Measurements from ENCODE around the gene TPSD1. TPM values are rescaled to one million over a fixed set of nuclear protein-coding genes. Genes with fewer than 3 reads are reported as not detected.

TPSD1 gene
- total RNA-seq, 2 experiments from 2014 or later: not detected

- no peaks in the 10 kb centered on the region for H3K36me3 Mint-ChIP-seq
- peak; percentile 83 for DNase-seq
- no peak overlapping the region for H3K4me3 Mint-ChIP-seq
- H3K9me3 Mint-ChIP-seq: peaks cover 3% of the 10 kb centered on the region
- peaks cover 25% of the 10 kb centered on the region for H3K4me1 Mint-ChIP-seq
- no peak overlapping the region for H3K27ac Mint-ChIP-seq
- peaks cover 13% of the 10 kb centered on the region for H3K27me3 Mint-ChIP-seq
These were observed 45.0 kb downstream of the TPSD1 start for GRCh38 chr16:1300664-1301476.

- H3K4me1 Mint-ChIP-seq: peaks cover 32% of the 10 kb centered on the region
- no peaks in the 10 kb centered on the region for H3K36me3 Mint-ChIP-seq
- no peak overlapping the region for H3K27ac Mint-ChIP-seq
- H3K4me3 Mint-ChIP-seq: no peak overlapping the region
- H3K9me3 Mint-ChIP-seq: peaks cover 3% of the 10 kb centered on the region
- no peak for DNase-seq
- H3K27me3 Mint-ChIP-seq: peaks cover 12% of the 10 kb centered on the region
These were observed 45.7 kb downstream of the TPSD1 start for GRCh38 chr16:1301562-1301961.

GRCh38 chr16:1305823-1306222 is 50.0 kb downstream of the TPSD1 start:
- no peak overlapping the region for H3K4me3 Mint-ChIP-seq
- peak; percentile 43 for DNase-seq
- H3K9me3 Mint-ChIP-seq: peaks cover 9% of the 10 kb centered on the region
- peaks cover 15% of the 10 kb centered on the region for H3K36me3 Mint-ChIP-seq
- no peaks in the 10 kb centered on the region for H3K27me3 Mint-ChIP-seq
- peaks cover 38% of the 10 kb centered on the region for H3K4me1 Mint-ChIP-seq
- peak overlapping the region; percentile 75 for H3K27ac Mint-ChIP-seq

- peaks cover 9% of the 10 kb centered on the region for H3K9me3 Mint-ChIP-seq
- no peak for DNase-seq
- H3K4me3 Mint-ChIP-seq: no peak overlapping the region
These were observed 50.5 kb downstream of the TPSD1 start for GRCh38 chr16:1306334-1306733.

GRCh38 chr16:1308036-1308976 is 52.4 kb downstream of the TPSD1 start:
- Mint-ChIP-seq H3K27me3 (no peaks in the 10 kb centered on the region), H3K4me1 (peaks cover 41% of the 10 kb centered on the region), H3K27ac (peak overlapping the region; percentile 91), H3K4me3 (peak overlapping the region; percentile 86), H3K36me3 (peaks cover 20% of the 10 kb centered on the region), H3K9me3 (peaks cover 9% of the 10 kb centered on the region)
- DNase-seq: no peak

More at GRCh38 chr16:1306334-1306733, 50.5 kb downstream of the TPSD1 start:
- Mint-ChIP-seq H3K36me3 (peaks cover 20% of the 10 kb centered on the region), H3K27ac (peak overlapping the region; percentile 75), H3K27me3 (no peaks in the 10 kb centered on the region), H3K4me1 (peaks cover 43% of the 10 kb centered on the region)

Other genes with a start within 250 kb of the TPSD1 start
- gene SSTR5, start 183.3 kb upstream of the TPSD1 start, total RNA-seq: not detected
- not detected for gene C1QTNF8, start 159.8 kb upstream of the TPSD1 start, total RNA-seq
- under 1 TPM; 0.32 to 0.35 TPM for gene CACNA1H, start 103.0 kb upstream of the TPSD1 start, total RNA-seq
- not detected for gene TPSG1, start 30.8 kb upstream of the TPSD1 start, total RNA-seq
- gene TPSB2, start 25.9 kb upstream of the TPSD1 start, total RNA-seq: not detected
- not detected for gene TPSAB1, start 15.4 kb upstream of the TPSD1 start, total RNA-seq
- 100 to 1,000 TPM; 280 to 282 TPM for gene UBE2I, start 53.6 kb downstream of the TPSD1 start, total RNA-seq
- gene BAIAP3, start 77.6 kb downstream of the TPSD1 start, total RNA-seq: under 1 TPM; 0.12 to 0.46 TPM
- gene TSR3, start 95.8 kb downstream of the TPSD1 start, total RNA-seq: 10 to 100 TPM; 80.3 to 82.6 TPM
- 10 to 100 TPM; 19.2 to 19.7 TPM for gene GNPTG, start 95.9 kb downstream of the TPSD1 start, total RNA-seq
- 10 to 100 TPM; 22.6 to 24.2 TPM for gene UNKL, start 158.6 kb downstream of the TPSD1 start, total RNA-seq
- 10 to 100 TPM; 24.4 to 24.6 TPM for gene UQCC4, start 164.7 kb downstream of the TPSD1 start, total RNA-seq
- gene PERCC1, start 175.0 kb downstream of the TPSD1 start, total RNA-seq: under 1 TPM; 0.25 to 0.40 TPM
- 1 to 10 TPM; 1.3 TPM for gene CCDC154, start 188.5 kb downstream of the TPSD1 start, total RNA-seq
- 10 to 100 TPM; 45.0 to 48.8 TPM for gene CLCN7, start 219.0 kb downstream of the TPSD1 start, total RNA-seq
- not detected for gene PTX4, start 232.9 kb downstream of the TPSD1 start, total RNA-seq
- 10 to 100 TPM; 82.5 to 82.9 TPM for gene TELO2, start 237.3 kb downstream of the TPSD1 start, total RNA-seq

Measured in activated naive CD8-positive, alpha-beta T cell treated with anti-CD3 and anti-CD28 coated beads for 36 hours (primary cell).